ENCODE measurements around the gene OCA2. TPM values are rescaled to one million over a fixed set of nuclear protein-coding genes. Genes with fewer than 3 reads are reported as not detected.

Gene OCA2
- polyA plus RNA-seq, 1 donor (not counting 4 experiments of a cell fraction or from before 2014, with no cell fraction given): 0.05 TPM

DNA sequence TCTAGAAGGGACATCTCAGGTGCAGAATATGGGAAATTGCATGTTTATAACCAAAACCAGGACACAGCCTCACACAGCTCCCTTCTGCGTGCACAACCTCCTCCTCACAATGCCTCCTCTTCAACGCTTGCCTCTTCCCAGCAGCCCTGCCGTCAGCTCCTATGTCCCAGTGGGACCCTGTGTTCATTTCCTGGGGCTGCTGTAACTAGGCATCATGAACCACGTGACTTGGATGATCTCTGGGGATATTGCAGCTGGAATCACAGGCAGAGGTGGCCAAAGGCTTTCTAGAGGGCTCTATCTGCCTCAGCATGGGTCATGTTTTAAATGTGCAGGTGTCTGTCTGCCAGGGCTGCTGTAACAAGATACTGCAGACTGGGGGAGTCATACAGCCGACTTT, 375.3 kb downstream of the OCA2 start:
- no peak for FAIRE-seq
- no peaks in the 10 kb centered on the region for H3K27me3 ChIP-seq (ENCODE audit: control insufficient read depth, extremely low read depth, insufficient read depth, low read length)

DNA sequence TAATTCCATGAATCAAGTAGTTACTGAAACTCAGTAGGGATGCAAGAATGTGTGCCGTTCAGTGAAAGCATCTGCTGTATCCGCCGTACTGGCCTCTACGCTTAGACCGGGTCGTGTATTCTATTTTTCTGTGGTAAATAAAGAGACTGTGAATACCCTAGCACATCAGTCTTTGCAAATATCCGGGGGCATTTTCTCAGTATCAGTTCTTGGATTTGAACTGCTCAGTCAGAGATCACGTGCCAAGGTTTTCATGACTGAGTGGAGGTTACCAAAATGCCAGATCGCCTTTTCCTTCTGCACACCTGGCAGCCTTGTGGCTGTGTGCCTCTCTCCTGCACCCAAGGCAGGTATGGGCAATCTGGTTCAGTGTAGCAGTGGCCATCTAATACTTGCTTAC, 377.0 kb downstream of the OCA2 start:
- no peak for FAIRE-seq
- H3K36me3 ChIP-seq (ENCODE audit: control insufficient read depth in 2 of 2, extremely low read depth in 1 of 2, insufficient read depth in 2 of 2, low read length in 2 of 2): no peaks in the 10 kb centered on the region
- H3K9me1 ChIP-seq (ENCODE audit: control insufficient read depth, extremely low read depth, insufficient read depth, low read length): no peaks in the 10 kb centered on the region
- DNase-seq (ENCODE audit: low read depth, low spot score): no peak
- H3K4me3 ChIP-seq (ENCODE audit: control insufficient read depth in 2 of 3, extremely low read depth in 1 of 3, insufficient read depth in 2 of 3, low read depth in 1 of 3, low read length in 3 of 3): no peak overlapping the region
- no peaks in the 10 kb centered on the region for H3K4me1 ChIP-seq (ENCODE audit: control insufficient read depth, extremely low read depth, insufficient read depth, low read length)
- H3K9me3 ChIP-seq (ENCODE audit: control insufficient read depth, low read depth, low read length): no peaks in the 10 kb centered on the region
- dilution Hi-C loops (cut with MboI; ENCODE audit: extremely low pct_ligation_motif_present, low sequenced_read_pairs): no loop called here
- H3K9ac ChIP-seq (ENCODE audit: control insufficient read depth, extremely low read depth, insufficient read depth, low read length): no peak overlapping the region
- no peak for TF ChIP-seq EZH2 (IDR thresholded peaks at IDR 0.05; ENCODE audit: low read length)
- TF ChIP-seq, protein P1, sequence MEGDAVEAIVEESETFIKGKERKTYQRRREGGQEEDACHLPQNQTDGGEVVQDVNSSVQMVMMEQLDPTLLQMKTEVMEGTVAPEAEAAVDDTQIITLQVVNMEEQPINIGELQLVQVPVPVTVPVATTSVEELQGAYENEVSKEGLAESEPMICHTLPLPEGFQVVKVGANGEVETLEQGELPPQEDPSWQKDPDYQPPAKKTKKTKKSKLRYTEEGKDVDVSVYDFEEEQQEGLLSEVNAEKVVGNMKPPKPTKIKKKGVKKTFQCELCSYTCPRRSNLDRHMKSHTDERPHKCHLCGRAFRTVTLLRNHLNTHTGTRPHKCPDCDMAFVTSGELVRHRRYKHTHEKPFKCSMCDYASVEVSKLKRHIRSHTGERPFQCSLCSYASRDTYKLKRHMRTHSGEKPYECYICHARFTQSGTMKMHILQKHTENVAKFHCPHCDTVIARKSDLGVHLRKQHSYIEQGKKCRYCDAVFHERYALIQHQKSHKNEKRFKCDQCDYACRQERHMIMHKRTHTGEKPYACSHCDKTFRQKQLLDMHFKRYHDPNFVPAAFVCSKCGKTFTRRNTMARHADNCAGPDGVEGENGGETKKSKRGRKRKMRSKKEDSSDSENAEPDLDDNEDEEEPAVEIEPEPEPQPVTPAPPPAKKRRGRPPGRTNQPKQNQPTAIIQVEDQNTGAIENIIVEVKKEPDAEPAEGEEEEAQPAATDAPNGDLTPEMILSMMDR (optimal IDR thresholded peaks at IDR 0.05 in 1 of 3, IDR thresholded peaks at IDR 0.05 in 1 of 3, conservative IDR thresholded peaks at IDR 0.05 in 1 of 3; ENCODE audit: extremely low read depth in 1 of 3, insufficient read depth in 2 of 3, low read length in 3 of 3): no peak
- no peaks in the 10 kb centered on the region for H3K79me2 ChIP-seq (ENCODE audit: control insufficient read depth, insufficient read depth, low read length)
- H3K27me3 ChIP-seq (ENCODE audit: control insufficient read depth, extremely low read depth, insufficient read depth, low read length): no peaks in the 10 kb centered on the region
- no peak overlapping the region for H3K27ac ChIP-seq (ENCODE audit: control insufficient read depth, insufficient read depth, low read length)
- H4K20me1 ChIP-seq (ENCODE audit: control insufficient read depth, extremely low read depth, insufficient read depth, low read length): no peaks in the 10 kb centered on the region
- no peak overlapping the region for H3K4me2 ChIP-seq (ENCODE audit: control insufficient read depth, extremely low read depth, insufficient read depth, low read depth, low read length)
- H2AFZ ChIP-seq (ENCODE audit: control insufficient read depth, low read length): no peak overlapping the region

More for the DNA sequence above, 375.3 kb downstream of the OCA2 start:
- no peak overlapping the region for H3K4me3 ChIP-seq (ENCODE audit: control insufficient read depth in 2 of 3, extremely low read depth in 1 of 3, insufficient read depth in 2 of 3, low read depth in 1 of 3, low read length in 3 of 3)
- H3K36me3 ChIP-seq (ENCODE audit: control insufficient read depth in 2 of 2, extremely low read depth in 1 of 2, insufficient read depth in 2 of 2, low read length in 2 of 2): no peaks in the 10 kb centered on the region
- no peak for DNase-seq (ENCODE audit: low read depth, low spot score)
- dilution Hi-C loops (cut with MboI; ENCODE audit: extremely low pct_ligation_motif_present, low sequenced_read_pairs): no loop called here
- no peaks in the 10 kb centered on the region for H3K4me1 ChIP-seq (ENCODE audit: control insufficient read depth, extremely low read depth, insufficient read depth, low read length)
- H3K79me2 ChIP-seq (ENCODE audit: control insufficient read depth, insufficient read depth, low read length): no peaks in the 10 kb centered on the region
- no peaks in the 10 kb centered on the region for H3K9me3 ChIP-seq (ENCODE audit: control insufficient read depth, low read depth, low read length)
- no peak overlapping the region for H2AFZ ChIP-seq (ENCODE audit: control insufficient read depth, low read length)
- H3K4me2 ChIP-seq (ENCODE audit: control insufficient read depth, extremely low read depth, insufficient read depth, low read depth, low read length): no peak overlapping the region
- H4K20me1 ChIP-seq (ENCODE audit: control insufficient read depth, extremely low read depth, insufficient read depth, low read length): no peaks in the 10 kb centered on the region
- no peaks in the 10 kb centered on the region for H3K9me1 ChIP-seq (ENCODE audit: control insufficient read depth, extremely low read depth, insufficient read depth, low read length)
- TF ChIP-seq EZH2 (IDR thresholded peaks at IDR 0.05; ENCODE audit: low read length): no peak
- TF ChIP-seq, protein P1 (optimal IDR thresholded peaks at IDR 0.05 in 1 of 3, IDR thresholded peaks at IDR 0.05 in 1 of 3, conservative IDR thresholded peaks at IDR 0.05 in 1 of 3; ENCODE audit: extremely low read depth in 1 of 3, insufficient read depth in 2 of 3, low read length in 3 of 3): no peak
- H3K9ac ChIP-seq (ENCODE audit: control insufficient read depth, extremely low read depth, insufficient read depth, low read length): no peak overlapping the region
- H3K27ac ChIP-seq (ENCODE audit: control insufficient read depth, insufficient read depth, low read length): no peak overlapping the region
